ENCODE results near the gene CDC42BPG.
"Not testable (repeated sequence)": the region's sequence is repeated elsewhere in the genome, so short reads cannot be mapped to it uniquely, and the experiment has no call there.

The CDC42BPG gene

DNA sequence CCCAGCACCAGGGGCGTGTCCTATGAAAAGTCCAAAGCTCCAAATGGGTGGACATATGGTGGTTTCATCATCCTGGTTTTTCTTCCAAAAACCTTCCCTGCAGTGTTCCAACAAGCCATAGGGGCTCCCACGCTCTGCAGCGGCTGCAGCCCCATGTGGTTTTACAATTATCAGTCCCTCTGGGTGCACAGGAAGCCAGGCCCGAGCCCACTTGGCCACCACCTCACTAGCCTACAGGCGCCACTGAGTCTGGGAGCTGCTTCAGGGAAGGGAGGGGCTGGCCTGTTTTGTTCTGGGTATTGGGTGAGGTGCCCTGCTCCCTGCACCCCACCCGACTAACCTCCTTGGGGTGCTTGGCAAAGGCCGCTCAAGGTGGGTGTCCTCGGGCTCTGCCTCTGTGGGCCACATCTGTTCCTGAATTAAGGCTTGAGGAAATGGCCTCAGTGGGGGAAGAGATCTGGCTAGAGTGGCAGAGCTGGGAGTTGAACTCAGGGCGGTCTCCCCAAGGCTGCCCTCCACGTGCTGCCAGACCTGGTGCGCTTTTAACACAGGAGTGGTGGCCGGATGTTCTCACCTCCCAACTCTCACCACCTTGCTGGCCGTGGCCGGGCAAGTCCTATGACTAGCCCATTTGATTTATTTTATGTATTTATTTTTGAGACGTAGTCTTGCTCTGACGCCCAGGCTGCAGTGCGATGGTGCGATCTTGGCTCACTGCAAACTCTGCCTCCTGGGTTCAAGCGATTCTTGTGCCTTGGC lies 5.3 kb upstream of the CDC42BPG start:
- DNase-seq (ENCODE audit: low read depth): no peak

DNA sequence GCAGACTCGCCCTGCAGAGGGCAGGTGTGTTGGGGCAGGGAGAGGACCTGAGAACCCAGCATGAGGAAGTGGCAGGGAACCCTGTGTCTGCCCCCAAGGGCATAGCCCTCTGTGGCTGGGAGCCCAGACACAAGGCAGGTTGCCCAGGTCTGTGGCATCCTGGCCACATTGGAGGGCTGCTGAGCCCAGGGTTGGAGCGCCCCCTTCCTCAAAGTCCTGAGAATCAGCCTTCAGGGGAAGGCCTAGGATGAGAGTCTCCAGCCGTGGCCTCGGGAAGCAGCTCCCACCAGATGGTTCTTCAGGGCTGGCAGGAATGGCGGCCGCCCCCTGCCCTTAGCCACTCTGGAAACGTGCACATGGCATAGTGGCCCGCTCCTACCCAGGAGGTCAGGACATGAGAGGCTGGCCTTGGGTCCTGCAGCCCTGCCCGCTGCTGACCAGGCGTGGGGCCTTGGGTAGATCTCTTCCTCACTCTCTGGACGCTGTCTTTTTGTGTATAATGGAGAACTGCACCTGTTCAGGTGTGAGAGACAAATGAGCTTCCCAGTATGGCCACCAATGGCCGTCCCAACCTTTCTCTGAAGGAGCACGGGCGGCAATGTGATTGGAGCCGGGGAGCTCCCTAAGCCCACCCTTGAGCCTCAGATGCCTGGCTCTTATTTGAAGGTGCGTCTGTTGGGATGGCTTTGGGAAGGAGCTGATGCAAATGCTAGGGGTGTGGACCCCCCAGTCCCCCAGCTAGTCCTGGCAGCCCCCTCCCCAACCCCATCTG lies 4.6 kb upstream of the CDC42BPG start:
- DNase-seq (ENCODE audit: low read depth): no peak

DNA sequence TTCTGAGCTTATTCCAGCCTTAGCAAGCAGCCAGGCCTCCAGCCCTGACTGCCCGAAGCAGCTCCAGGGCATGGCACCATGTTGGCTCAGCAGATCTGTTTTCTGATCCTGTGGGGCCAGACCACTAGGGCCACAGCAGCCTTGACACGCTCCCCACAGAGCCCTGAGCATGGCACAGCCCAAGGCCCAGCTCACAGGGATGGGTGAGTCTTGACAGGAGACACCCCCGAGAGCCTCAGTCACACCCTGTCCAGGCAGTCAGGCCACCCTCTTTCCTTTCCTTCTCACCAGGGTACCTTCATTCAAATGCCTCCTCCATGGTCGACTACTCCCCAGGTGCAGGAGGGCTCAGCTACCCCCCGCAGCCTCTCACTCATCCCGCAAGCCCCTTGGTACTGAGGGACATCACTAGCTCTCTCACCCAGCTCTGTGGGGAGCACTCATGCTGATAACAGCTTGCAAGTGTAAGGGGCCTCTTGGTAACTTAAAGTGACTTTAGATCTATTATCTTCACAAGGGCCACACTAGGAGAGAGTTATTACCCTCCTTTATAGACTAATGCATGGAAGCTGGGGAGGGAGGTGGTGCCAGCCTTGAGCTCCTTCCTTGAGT lies 3.9 kb upstream of the CDC42BPG start:
- DNase-seq (ENCODE audit: low read depth): no peak

DNA sequence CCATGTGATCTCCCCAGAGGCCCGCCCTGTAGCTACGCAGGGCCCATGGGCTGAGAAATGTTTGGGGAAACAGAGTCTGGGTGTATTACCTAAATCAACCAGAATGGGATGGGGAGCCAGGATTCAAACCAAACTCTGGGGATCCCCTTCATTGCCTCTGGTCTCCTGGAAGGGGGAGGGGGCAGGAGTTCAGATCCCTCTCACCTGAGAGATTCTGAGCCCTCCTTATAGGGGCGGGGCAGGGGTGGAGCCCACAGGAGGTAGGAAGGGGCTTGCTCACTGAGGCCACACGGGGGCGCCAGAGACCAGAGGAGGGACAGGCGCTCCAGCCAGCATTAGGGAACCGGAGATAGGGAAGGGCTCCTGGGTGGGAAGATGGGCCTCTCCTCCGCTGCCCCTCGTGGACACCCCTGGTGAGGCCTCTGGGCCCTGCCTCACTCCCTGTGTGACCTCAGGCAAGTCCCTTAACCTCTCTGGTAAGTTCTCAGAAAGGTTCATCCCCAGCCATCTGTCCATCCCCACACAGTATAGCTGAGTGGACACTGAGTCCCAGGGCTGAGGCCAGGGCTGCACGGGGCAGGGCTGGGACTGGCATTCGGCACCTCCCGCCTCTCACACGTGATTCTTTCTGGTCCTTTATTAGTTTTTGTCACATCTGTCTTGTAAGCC lies 2.7 kb upstream of the CDC42BPG start:
- DNase-seq (ENCODE audit: low read depth): peak; percentile 99

DNA sequence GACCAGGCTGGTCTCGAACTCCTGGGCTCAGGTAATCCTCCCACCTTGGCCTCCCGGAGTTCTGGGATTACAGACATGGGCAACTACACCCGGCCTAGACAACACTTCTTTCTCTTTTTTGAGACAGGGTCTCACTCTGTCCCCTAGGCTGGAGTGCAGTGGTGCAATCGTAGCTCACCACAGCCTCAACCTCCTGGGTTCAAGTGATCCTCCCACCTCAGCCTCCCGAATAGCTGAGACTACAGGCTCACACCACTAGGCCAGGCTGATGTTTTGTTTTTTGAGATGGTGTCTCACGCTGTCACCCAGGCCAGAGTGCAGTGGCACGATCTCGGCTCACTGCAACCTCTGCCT lies 1.3 kb upstream of the CDC42BPG start:
- DNase-seq (ENCODE audit: low read depth): not testable (repeated sequence)

DNA sequence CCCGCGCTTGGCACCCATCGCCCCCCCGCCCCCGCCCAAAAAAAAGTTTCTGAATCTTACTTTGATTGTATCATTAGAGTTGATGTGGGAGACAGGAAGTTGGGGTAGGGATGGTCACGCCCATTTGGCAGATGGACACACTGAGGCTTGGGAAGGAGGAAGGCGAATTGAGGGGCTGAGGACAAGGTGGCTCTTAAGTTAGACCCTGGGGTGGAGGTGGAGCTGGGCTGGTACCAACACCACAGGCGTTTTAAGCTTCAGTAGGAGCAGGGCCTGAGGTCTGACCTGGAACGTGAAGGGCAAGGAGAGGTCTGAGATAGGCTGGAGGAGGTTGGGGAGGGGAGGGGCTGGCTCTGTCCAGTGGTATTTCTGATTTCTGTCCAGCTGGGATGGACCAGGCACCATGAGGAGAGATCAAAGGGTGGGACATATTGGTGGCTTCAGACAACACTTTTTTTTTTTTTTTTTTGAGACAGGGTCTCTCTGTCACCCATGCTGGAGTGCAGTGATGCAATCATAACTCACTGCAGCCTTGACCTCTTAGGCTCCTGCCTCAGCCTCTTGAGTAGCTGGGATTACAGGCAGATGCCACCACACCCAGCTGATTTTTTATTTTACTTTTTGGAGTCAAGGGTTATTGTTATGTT lies 799 bp upstream of the CDC42BPG start:
- DNase-seq (ENCODE audit: low read depth): no peak

DNA sequence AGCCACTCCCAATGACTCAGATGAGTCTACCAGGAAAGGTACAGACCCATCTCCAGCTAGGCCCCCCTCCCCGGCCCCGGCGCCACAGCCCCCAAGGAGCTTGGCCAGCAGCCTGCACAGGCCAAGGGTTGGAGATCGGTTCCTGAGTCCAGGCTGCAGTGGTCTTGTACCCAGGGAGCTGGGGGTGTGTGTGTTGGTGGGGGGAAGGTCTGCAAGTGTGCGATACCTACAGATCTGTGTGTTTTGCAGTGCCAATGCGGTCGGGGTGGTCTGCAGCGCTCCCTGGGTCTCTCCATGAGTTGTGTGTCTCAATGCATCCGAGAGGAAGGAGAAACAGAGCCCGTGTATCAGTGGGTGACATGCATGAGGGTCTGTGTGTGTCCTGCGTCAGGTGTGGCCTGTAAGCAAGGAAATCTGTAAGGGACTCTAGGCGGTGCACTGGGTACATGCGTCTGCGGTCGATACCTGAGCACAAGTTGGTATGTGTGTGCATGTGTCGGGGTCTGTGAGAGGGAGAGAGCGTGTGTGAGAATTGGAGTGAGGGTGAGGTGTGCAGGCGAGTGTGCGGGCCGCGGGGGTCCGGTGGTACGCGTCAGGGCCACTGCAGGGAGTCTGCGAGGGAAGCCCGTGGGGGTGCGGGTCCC lies 645 bp downstream of the CDC42BPG start:
- DNase-seq (ENCODE audit: low read depth): no peak

DNA sequence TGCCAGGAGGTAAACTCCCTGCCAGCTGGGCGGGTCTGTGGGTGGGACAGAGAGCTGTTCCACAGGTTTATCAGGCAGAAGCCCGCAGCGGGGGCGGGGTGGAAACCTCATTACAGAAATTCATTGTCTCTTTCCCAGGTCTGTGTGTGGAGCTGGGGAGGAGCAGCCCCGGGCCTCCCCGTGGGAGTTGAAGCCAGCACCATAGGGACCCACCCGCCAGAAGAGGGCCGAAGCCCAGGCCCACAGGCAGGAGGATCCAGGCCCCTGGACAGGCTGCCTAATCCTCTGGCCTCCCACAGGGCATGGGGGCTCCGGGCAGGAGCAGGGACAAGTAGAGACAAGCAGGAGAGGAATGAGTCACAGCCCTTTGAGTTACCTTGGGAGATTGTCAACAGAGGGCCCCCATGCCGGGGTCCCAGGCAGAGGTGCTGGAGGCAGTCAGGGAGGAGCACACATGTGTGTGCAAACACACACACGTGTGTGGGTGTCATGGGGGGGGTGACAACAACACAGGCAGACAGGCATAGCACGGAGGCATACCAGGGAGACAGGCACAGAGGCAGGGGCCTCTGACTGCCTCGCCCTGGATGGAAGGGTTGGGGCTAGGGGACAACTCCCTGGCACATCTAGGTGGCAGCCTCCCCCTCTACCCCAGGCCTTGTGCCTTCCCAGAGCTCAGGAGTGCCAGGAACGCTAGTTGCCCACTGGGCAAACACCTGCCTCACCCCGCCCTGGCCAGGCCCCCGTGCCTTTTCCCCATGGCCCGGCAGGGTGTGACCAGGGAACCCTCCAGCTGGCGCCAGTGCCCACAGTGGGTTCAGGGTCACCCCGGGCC lies 1.4 kb downstream of the CDC42BPG start:
- DNase-seq (ENCODE audit: low read depth): no peak

DNA sequence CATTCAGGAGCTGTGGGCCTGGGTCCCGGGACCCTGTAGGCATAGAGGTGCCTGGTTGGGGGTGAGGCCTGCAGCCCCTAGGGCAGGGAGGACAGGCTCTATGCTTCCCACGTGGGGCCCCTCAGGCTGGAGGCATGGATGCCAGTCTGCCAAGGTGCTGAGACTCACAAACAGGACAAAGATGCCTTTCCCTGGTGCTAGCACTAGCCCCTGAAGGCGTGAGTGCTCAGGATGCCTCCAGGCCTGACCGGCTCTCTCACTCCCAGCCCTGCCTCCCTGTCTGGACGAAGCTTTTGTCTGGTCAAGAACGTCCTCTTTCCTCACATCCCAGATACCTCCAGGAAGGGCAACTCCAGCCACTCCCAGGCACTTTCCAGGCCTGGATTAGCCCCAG lies 2.1 kb downstream of the CDC42BPG start:
- DNase-seq (ENCODE audit: low read depth): no peak

DNA sequence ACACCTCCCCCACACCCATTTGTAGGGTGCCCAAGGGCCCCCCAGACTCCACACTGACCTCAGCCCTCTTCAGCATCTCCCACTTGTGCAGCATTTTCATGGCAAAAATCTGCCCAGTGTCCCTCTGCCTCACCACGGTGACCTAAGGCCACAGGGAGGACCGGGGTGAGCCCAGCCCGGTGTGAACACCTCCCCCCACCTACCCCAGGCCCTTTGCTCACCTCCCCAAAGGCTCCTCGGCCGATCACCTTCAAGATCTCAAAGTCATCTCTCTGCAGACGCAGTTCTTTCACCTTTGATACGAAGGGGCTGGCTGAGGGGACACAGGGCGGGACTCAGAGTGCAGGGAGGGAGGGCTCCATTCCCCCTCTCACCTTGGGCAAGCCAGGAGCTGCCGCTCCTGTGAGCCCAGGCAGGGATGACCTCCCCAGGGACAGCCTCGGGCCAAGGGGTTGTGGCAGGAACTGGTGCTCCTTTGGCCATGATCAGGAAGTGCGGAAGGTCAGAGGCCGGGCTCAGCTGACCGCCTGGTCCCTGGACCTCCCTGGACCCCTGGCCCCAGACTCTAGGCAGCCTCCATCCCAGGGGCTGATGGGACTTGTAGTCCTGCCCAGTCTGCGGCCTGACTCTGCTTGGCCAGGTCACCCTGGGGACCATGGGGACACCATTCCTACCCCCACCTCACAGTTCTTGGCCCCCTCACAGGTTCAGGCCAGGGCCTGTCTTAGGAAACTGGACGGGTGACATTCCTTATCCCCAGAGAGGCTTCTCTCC lies 2.7 kb downstream of the CDC42BPG start:
- DNase-seq (ENCODE audit: low read depth): no peak

DNA sequence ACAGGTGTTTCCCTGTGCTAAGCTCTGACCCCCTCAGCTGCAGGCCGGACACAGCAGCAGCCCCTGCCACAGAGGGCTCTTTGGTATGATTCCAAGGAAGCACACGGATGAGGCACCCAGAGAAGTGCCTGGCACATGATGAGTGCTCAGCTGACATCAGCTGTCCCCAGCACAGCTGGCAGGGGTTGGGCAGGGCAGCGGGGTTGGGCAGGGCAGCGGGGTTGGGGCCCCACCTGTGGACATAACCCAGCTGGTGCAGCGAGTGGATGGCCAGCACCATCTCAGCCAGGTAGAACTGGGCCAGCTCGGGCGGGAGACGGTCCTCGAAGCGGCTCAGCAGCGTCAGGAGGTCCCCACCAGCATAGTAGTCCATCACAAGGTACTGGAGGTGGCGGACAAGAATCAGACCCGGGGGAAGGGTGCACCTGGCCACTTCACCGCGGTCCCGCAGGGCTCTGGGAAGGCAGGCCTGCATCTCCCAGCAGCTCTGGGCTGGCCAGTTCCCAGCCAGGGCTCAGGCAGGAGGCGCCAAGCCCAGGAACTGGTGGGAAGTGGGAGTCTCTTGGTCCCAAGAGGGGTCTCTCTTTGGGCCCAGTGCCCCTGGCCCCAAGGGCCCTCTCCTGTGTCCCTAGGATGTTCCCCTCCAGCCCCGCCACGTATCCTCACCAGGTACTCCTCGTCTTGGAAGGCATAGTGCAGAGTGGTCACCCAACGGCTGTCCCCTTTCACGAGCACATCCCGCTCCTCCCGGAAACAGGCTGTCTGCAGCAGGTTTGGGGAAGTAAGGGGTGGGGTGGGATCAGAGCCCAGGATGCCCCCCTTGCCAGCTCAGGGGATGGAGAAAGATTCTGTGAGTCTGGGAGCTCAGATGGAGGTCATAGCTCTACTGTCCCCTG lies 4.3 kb downstream of the CDC42BPG start:
- DNase-seq (ENCODE audit: low read depth): no peak

DNA sequence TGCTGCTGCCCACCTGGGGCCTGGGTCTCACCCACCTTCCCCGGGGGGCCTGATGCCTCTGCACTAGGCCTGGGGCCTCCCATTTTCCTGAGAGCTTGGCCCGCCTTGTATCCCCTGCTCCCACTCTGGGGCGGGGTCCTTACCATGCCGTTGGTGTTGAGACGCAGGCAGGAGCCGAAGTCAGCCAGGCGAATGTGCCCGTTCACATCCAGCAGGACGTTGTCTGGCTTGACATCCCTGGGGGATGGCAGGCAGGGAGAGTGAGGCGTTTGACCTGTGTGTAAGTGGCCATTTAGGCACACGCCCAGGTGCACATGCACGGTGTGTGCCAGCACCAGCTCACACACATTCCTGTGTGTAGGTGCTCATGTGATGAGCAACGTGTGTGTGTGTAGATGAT lies 5.1 kb downstream of the CDC42BPG start:
- DNase-seq (ENCODE audit: low read depth): no peak

DNA sequence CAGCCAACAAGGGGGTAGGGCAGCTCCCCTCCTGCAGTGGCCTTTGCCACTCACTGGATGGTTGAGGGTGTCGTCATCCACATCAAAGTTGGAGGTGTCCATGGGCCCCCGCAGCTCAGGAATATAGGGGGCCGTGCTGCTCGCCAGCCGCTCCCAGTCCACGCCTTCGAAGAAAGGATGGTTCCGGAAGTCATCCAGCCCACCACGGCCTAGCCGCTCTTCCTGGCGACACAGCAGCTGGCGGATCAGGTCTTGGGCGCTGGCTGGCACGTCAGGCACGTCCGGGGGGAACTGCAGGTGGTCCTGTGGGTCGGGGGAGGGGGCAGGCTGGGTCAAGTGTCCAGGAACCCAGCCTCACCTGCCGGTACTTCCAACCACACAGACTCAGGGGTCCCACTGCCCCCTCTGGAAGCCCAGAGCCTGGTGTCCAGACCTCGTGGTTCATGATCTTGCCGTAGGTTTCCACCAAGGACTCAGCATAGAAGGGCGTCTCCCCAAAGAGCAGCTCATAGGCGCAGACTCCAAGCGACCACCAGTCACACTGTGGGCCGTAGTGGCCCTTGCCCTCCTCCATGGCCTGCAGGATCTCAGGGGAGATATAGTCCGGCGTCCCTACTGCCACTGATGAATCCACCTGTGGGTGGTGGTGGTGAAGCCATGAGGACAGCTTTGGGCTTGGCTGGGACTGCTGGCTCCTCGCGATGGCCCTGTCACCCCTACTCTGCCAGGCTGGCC lies 5.7 kb downstream of the CDC42BPG start:
- DNase-seq (ENCODE audit: low read depth): no peak

DNA sequence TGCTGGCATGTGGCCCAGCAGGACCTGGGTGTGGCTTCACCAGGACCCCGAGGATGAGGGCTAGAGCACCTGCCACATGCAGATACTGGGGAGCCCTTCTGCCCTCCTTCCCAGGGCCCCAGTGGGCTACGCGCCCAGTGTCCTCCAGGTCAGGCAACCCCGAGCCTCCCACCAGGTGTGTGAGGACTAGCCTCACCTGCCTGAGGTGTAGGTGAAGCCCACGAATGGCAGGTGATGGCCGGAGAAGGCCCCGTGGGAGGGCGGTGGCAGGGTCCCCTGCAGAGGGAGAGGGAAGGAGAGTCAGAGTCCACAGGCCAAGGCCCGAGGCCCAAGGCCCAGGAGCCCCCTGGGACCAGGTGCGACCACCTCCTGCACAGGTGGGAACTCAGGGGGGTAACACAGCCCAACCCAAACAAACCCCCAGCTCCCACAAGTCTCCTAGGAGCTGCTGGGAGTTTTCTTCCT lies 6.5 kb downstream of the CDC42BPG start:
- no peak for DNase-seq (ENCODE audit: low read depth)

DNA sequence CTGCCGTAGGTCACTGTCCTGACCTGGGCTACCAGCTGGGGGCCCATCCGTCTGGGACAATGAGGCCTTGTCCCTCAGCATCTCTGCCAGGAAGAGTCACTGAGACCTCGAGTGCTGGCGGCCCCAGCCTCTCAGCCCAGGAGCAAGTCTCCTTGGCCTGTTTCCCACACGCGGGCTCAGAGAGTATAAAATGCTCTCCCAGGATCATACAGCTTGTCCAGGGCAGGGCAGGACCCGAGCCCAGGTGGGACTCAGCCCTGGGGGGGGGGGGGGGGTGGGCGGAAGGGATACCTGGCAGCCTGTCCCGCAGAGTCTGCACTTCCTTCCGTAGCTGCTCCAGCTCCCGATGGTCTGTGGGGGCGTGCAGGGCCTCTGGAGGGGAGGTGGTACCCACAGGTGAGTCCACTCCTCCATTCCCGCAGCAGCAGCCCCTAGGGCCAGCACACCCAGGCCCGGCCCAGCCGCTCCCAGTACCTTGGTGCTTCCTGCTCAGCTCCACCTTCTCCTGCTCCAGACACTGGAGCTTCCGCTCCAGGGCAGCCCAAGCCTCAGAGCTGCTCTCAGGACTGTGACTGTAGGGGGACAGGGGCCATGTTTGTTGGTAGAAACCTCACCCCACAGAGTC lies 7.9 kb downstream of the CDC42BPG start:
- DNase-seq (ENCODE audit: low read depth): no peak

DNA sequence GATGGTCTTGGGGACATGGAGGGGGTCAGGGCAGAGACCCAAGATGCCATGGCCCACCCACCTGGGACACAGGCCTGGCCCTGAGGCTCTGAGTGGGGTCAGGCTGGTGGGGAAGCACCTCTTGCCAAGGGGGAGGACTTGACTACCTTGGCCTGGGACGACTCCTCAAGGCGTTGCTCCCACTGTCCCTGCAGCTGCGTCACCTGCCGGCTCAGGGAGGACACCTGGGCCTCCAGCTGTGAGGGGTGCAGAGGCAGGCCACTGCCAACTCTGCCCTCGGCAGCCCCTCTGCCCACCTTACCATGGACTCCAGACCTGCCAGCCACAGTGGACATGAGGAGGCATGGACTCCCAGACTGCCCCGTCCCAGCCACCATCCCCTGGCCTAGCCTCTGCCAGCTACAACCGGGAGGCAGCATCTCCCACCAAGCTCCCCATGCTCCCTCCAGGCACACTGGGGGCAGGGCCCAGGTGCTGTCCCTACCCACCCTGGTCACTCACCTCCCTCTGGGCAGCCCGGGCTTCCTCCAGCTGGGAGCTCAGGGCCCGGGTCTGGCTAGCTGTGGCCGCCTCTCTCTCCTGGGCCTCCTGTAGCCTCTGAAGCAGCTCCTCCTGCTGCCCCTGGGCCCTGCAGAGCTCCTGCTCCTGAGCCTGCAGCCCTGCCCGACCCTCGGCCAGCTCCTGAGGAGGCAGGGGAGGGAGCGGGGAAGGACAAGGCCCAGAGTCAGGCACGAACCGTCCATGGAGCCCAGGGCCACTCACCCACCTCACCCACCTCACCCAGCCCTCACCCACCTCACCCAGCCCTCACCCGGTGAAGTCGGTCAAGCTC lies 8.6 kb downstream of the CDC42BPG start:
- no peak for DNase-seq (ENCODE audit: low read depth)
